ENCODE results near the gene HIPK2. TPM values are rescaled to one million over a fixed set of nuclear protein-coding genes. Genes with fewer than 3 reads are reported as not detected.

The HIPK2 gene
- polyA plus RNA-seq, 1 donor (not counting 4 experiments of a cell fraction or from before 2014, with no cell fraction given) = 5.8 TPM

DNA sequence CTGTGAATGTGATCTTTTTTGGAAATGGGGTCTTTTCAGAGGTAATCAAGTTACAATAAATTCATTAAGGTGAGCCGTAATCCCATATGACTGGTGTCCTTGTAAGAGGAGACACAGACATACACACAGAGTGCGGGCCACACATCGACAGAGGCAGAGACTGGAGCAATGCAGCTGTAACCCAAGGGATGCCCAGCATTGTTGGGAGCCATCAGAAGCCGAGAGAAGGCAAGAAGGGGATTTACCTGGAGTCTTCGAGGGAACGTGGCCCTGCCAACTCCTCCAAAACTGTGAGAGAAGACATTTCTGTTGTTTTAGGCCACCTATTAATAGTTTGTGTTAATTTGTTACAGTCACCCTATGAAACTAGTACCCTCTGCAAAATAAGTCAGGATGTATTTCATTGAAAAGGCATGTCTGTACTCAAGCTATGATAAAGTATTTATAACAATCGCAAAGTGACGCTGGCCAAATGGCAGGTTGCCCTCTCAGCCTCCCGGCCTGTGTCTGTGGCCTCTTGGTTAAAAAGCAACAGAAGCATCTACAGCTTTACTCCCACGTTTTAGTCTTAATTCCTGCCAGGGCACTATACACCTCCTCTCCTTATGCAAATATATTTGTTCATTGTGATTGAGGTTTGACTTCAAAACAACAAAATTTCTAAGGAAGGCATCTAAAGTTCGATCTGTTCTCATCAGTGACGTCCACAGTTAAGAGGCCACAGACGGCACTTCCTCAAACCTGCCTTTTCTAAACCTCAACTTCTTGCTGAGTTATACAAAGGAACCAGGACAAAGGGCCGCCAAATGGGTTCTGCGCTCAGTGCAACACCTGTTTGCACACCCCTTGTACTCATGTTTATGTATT, 46.8 kb downstream of the HIPK2 start:
- Histone ChIP-seq H3K4me2 (ENCODE audit: control insufficient read depth, extremely low read depth, insufficient read depth, low read depth, low read length) (peak overlapping the region; percentile 72), H2AFZ (ENCODE audit: control insufficient read depth, low read length) (no peak overlapping the region), H3K9ac (ENCODE audit: control insufficient read depth, extremely low read depth, insufficient read depth, low read length) (no peak overlapping the region), H3K36me3 (ENCODE audit: control insufficient read depth in 2 of 2, extremely low read depth in 1 of 2, insufficient read depth in 2 of 2, low read length in 2 of 2) (peaks cover 0 to 6% of the 10 kb centered on the region in 2 experiments), H3K79me2 (ENCODE audit: control insufficient read depth, insufficient read depth, low read length) (peaks cover 46% of the 10 kb centered on the region), H3K9me3 (ENCODE audit: control insufficient read depth, low read depth, low read length) (peaks cover 2% of the 10 kb centered on the region), H4K20me1 (ENCODE audit: control insufficient read depth, extremely low read depth, insufficient read depth, low read length) (no peaks in the 10 kb centered on the region), H3K4me1 (ENCODE audit: control insufficient read depth, extremely low read depth, insufficient read depth, low read length) (peaks cover 57% of the 10 kb centered on the region), H3K4me3 (ENCODE audit: control insufficient read depth in 2 of 3, extremely low read depth in 1 of 3, insufficient read depth in 2 of 3, low read depth in 1 of 3, low read length in 3 of 3) (no peak overlapping the region), H3K27me3 (ENCODE audit: control insufficient read depth, extremely low read depth, insufficient read depth, low read length) (no peaks in the 10 kb centered on the region), H3K9me1 (ENCODE audit: control insufficient read depth, extremely low read depth, insufficient read depth, low read length) (no peaks in the 10 kb centered on the region), H3K27ac (ENCODE audit: control insufficient read depth, insufficient read depth, low read length) (peak overlapping the region; percentile 29)
- DNase-seq (ENCODE audit: low read depth, low spot score) (no peak), FAIRE-seq (no peak)
- TF ChIP-seq EZH2 (IDR thresholded peaks at IDR 0.05; ENCODE audit: low read length) = no peak
- no peak for TF ChIP-seq CTCF (optimal IDR thresholded peaks at IDR 0.05 in 1 of 3, IDR thresholded peaks at IDR 0.05 in 1 of 3, conservative IDR thresholded peaks at IDR 0.05 in 1 of 3; ENCODE audit: extremely low read depth in 1 of 3, insufficient read depth in 2 of 3, low read length in 3 of 3)
- dilution Hi-C loops (cut with MboI; ENCODE audit: extremely low pct_ligation_motif_present, low sequenced_read_pairs) = no loop called here

DNA sequence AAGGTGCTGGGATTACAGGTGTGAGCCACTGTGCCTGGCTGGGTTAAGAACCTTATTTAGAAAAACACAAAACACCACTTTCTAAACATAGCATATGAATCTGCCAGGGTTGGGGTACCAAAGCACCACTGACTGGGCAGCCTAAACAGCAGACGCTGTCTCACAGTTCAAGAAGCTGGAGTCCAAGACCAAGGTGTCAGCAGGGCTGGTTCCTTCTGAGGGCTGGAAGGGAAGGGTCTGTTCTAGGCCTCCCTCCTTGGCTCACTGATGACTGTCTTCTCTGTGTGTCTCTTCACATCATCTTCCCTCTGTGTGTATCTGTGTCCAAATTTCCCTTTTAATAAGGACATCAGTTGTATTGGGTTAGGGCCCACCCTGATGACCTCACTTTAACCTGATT, 49.6 kb downstream of the HIPK2 start:
- FAIRE-seq (no peak), DNase-seq (ENCODE audit: low read depth, low spot score) (no peak)
- H4K20me1 ChIP-seq (ENCODE audit: control insufficient read depth, extremely low read depth, insufficient read depth, low read length) = no peaks in the 10 kb centered on the region
- H3K4me1 ChIP-seq (ENCODE audit: control insufficient read depth, extremely low read depth, insufficient read depth, low read length) = peaks cover 46% of the 10 kb centered on the region
- H3K36me3 ChIP-seq (ENCODE audit: control insufficient read depth in 2 of 2, extremely low read depth in 1 of 2, insufficient read depth in 2 of 2, low read length in 2 of 2) = peaks cover 0 to 2% of the 10 kb centered on the region in 2 experiments
- TF ChIP-seq CTCF (optimal IDR thresholded peaks at IDR 0.05 in 1 of 3, IDR thresholded peaks at IDR 0.05 in 1 of 3, conservative IDR thresholded peaks at IDR 0.05 in 1 of 3; ENCODE audit: extremely low read depth in 1 of 3, insufficient read depth in 2 of 3, low read length in 3 of 3) (no peak), EZH2 (IDR thresholded peaks at IDR 0.05; ENCODE audit: low read length) (no peak)
- no peaks in the 10 kb centered on the region for H3K27me3 ChIP-seq (ENCODE audit: control insufficient read depth, extremely low read depth, insufficient read depth, low read length)
- dilution Hi-C loops (cut with MboI; ENCODE audit: extremely low pct_ligation_motif_present, low sequenced_read_pairs) = no loop called here
- H3K9ac ChIP-seq (ENCODE audit: control insufficient read depth, extremely low read depth, insufficient read depth, low read length) = no peak overlapping the region
- peak overlapping the region; percentile 77 for H3K27ac ChIP-seq (ENCODE audit: control insufficient read depth, insufficient read depth, low read length)
- no peak overlapping the region for H3K4me3 ChIP-seq (ENCODE audit: control insufficient read depth in 2 of 3, extremely low read depth in 1 of 3, insufficient read depth in 2 of 3, low read depth in 1 of 3, low read length in 3 of 3)
- H3K9me3 ChIP-seq (ENCODE audit: control insufficient read depth, low read depth, low read length) = no peaks in the 10 kb centered on the region
- H3K9me1 ChIP-seq (ENCODE audit: control insufficient read depth, extremely low read depth, insufficient read depth, low read length) = no peaks in the 10 kb centered on the region
- peaks cover 44% of the 10 kb centered on the region for H3K79me2 ChIP-seq (ENCODE audit: control insufficient read depth, insufficient read depth, low read length)
- no peak overlapping the region for H2AFZ ChIP-seq (ENCODE audit: control insufficient read depth, low read length)
- no peak overlapping the region for H3K4me2 ChIP-seq (ENCODE audit: control insufficient read depth, extremely low read depth, insufficient read depth, low read depth, low read length)
